ENCODE measurements around the gene C9orf50. TPM values are rescaled to one million over a fixed set of nuclear protein-coding genes. Genes with fewer than 3 reads are reported as not detected.
"Not testable (repeated sequence)": the region's sequence is repeated elsewhere in the genome, so short reads cannot be mapped to it uniquely, and the experiment has no call there.

The C9orf50 gene
- total and polyA plus RNA-seq, 2 donors (not counting 3 experiments of a cell fraction or from before 2014, with no cell fraction given) = not detected

- Histone ChIP-seq H3K9me1 (replicated peaks; ENCODE audit: control insufficient read depth, extremely low read depth, insufficient read depth, low read length) (no peaks in the 10 kb centered on the region), H3K79me2 (ENCODE audit: control insufficient read depth, insufficient read depth, low read length) (no peaks in the 10 kb centered on the region), H2AFZ (ENCODE audit: low read depth, low read length) (no peak overlapping the region), H3K27me3 (ENCODE audit: control insufficient read depth in 2 of 2, insufficient read depth in 2 of 2, low read length in 2 of 2) (peaks cover 0 to 2% of the 10 kb centered on the region in 2 experiments), H3K9ac (replicated peaks; ENCODE audit: extremely low read depth, insufficient read depth, low read length) (no peak overlapping the region), H4K20me1 (replicated peaks; ENCODE audit: control insufficient read depth, extremely low read depth, insufficient read depth, low read length) (no peaks in the 10 kb centered on the region), H3K27ac (ENCODE audit: insufficient read depth, low read depth, low read length) (no peak overlapping the region), H3K9me3 (replicated peaks; ENCODE audit: control insufficient read depth, insufficient read depth, low read length) (no peaks in the 10 kb centered on the region), H3K4me1 (ENCODE audit: control insufficient read depth, extremely low read depth, insufficient read depth, low read length) (peaks cover 10% of the 10 kb centered on the region), H3K36me3 (ENCODE audit: control insufficient read depth in 2 of 2, extremely low read depth in 1 of 2, insufficient read depth in 2 of 2, low read length in 2 of 2) (no peaks in the 10 kb centered on the region), H3K4me2 (ENCODE audit: insufficient read depth, low read length) (no peak overlapping the region), H3K4me3 (replicated peaks in 1 of 3; ENCODE audit: insufficient read depth in 1 of 3, low read depth in 1 of 3, low read length in 3 of 3) (no peak overlapping the region)
- CTCF ChIA-PET = no interaction called here
- dilution Hi-C loops (cut with MboI; ENCODE audit: extremely low pct_ligation_motif_present, low sequenced_read_pairs) (no loop called here), intact Hi-C loops (cut with micrococcal nuclease) (loop anchor here (5.0 kb wide), 1 partner anchor 42 kb away; no protein-coding TSS in a partner anchor)
- DNase-seq (ENCODE audit: low read depth, low spot score) = no peak
- no TSS peak for BruUV-seq (replicated peaks)
- FAIRE-seq = no peak
- POLR2A ChIA-PET = no interaction called here
- TF ChIP-seq MYC (IDR thresholded peaks at IDR 0.05; ENCODE audit: low read depth, low read length) = no peak
- TF ChIP-seq POLR2AphosphoS5 (IDR thresholded peaks at IDR 0.05; ENCODE audit: insufficient read depth, low read depth, low read length) = no peak
These were observed 26.3 kb downstream of the C9orf50 start for GRCh38 chr9:129594632-129595031.

GRCh38 chr9:129592790-129593189 is 28.1 kb downstream of the C9orf50 start:
- H3K9ac ChIP-seq (replicated peaks; ENCODE audit: extremely low read depth, insufficient read depth, low read length); H3K4me2 ChIP-seq (ENCODE audit: insufficient read depth, low read length); H2AFZ ChIP-seq (ENCODE audit: low read depth, low read length); H3K9me3 ChIP-seq (replicated peaks; ENCODE audit: control insufficient read depth, insufficient read depth, low read length); intact Hi-C loops (cut with micrococcal nuclease); H3K27ac ChIP-seq (ENCODE audit: insufficient read depth, low read depth, low read length); DNase-seq (ENCODE audit: low read depth, low spot score); H3K27me3 ChIP-seq (ENCODE audit: control insufficient read depth in 2 of 2, insufficient read depth in 2 of 2, low read length in 2 of 2); H3K4me3 ChIP-seq (replicated peaks in 1 of 3; ENCODE audit: insufficient read depth in 1 of 3, low read depth in 1 of 3, low read length in 3 of 3); H3K9me1 ChIP-seq (replicated peaks; ENCODE audit: control insufficient read depth, extremely low read depth, insufficient read depth, low read length); H4K20me1 ChIP-seq (replicated peaks; ENCODE audit: control insufficient read depth, extremely low read depth, insufficient read depth, low read length); FAIRE-seq; POLR2A ChIA-PET; BruUV-seq (replicated peaks); H3K4me1 ChIP-seq (ENCODE audit: control insufficient read depth, extremely low read depth, insufficient read depth, low read length); H3K36me3 ChIP-seq (ENCODE audit: control insufficient read depth in 2 of 2, extremely low read depth in 1 of 2, insufficient read depth in 2 of 2, low read length in 2 of 2); H3K79me2 ChIP-seq (ENCODE audit: control insufficient read depth, insufficient read depth, low read length); dilution Hi-C loops (cut with MboI; ENCODE audit: extremely low pct_ligation_motif_present, low sequenced_read_pairs): not testable (repeated sequence)
- CTCF ChIA-PET = interaction anchor here (0.8 kb wide), 2 partner anchors 10 to 461 kb away, joined by 3 read pairs; no protein-coding TSS in a partner anchor
